Type B pancreatic cell (in vitro differentiated cells): ENCODE data around the gene PPARA. TPM values are rescaled to one million over a fixed set of nuclear protein-coding genes. Genes with fewer than 3 reads are reported as not detected.

ENCODE experiments used
- DNase-seq: peaks from one replicate; pipeline ENCODE4 v3.0.0; 2021; ENCODE audit warnings: mixed read lengths; ENCODE audit not compliant: unreplicated experiment; ENCODE audit errors: extremely low spot score
- H3K27ac Mint-ChIP-seq: 2 replicates; pipeline ENCODE4 v1.8.0; 2021; ENCODE audit warnings: mild to moderate bottlenecking, mixed read lengths
- H3K27me3 Mint-ChIP-seq: 2 replicates; pipeline ENCODE4 v1.8.0; 2021; ENCODE audit warnings: mixed read lengths
- H3K36me3 Mint-ChIP-seq: 2 replicates; pipeline ENCODE4 v1.8.0; 2021; ENCODE audit warnings: mixed read lengths
- H3K4me1 Mint-ChIP-seq: one replicate; pipeline ENCODE4 v1.8.0; 2021; ENCODE audit warnings: mixed read lengths; ENCODE audit not compliant: unreplicated experiment
- H3K4me3 Mint-ChIP-seq: 2 replicates; pipeline ENCODE4 v1.8.0; 2021; ENCODE audit warnings: mild to moderate bottlenecking, mixed read lengths
- H3K9me3 Mint-ChIP-seq: 2 replicates; pipeline ENCODE4 v1.8.0; 2021; ENCODE audit warnings: mixed read lengths
- total RNA-seq: library from RNA; stranded (reverse); gene quantifications from 2 replicates; pipeline ENCODE4 v1.2.1, GENCODE V29; 2021; ENCODE audit warnings: low replicate concordance
- TF ChIP-seq, protein P1 (sequence below): fragments of 200-600 bp; sonication (generic); conservative IDR thresholded peaks from 2 replicates; pipeline ENCODE4 v1.5.0; 2021; ENCODE audit warnings: antibody characterized with exemption, mild to moderate bottlenecking

The PPARA gene
- total RNA-seq, 1 donor from 2014 or later: 22.7 TPM

DNA sequence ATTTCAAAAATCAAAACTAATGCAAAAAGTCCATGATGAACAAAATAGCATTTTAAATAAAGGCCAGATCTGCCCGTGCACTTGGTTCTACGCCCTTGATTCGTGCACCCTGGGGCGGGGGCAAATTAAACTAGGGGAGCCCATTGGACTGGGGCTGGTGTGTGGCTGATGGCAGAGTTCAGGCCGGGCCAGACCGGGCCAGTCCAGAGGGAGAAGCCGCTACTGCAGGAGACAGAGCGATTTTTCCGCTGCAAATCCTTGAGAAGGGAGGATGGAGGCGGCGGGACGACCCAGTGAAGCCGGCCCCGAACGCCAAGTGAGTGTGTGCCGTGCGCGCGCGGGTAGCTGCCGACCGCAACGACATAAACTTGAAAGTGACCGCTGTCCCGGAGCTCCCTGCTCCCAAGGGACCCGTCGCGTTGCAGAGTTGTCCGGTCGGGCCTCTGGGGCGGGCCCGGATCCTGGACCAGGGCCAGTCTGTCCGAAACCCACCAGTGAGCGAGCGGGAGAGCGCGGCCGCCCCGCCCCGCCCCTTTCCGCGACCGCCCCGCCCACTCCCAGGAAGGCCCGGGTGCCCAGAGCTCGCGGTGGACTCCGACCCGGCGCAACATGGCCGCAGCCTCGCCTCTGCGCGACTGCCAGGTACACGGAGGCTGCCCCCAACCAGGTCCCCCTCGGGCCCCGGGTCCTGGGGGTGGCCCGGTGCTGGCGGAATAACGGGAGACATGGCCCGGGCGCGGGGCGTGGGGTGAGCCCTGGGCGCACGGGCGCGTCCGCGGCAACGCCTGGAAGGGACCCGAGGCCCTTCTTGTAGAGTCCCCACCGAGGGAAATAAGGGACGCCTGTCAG, 117.3 kb downstream of the PPARA start, which contains the start of gene TTC38:
TTC38 (plus strand) TSS at position 578 of the 849 bp plus-strand sequence; CDS start at position 610, 32 bp downstream.
- DNase-seq: peak; percentile 83
- Mint-ChIP-seq H3K27me3 (peaks cover 34% of the 10 kb centered on the region), H3K4me3 (peak within 1 kb of the TSS; percentile 92), H3K9me3 (peaks cover 4% of the 10 kb centered on the region), H3K4me1 (peaks cover 14% of the 10 kb centered on the region), H3K27ac (peak within 1 kb of the TSS; percentile 74), H3K36me3 (no peaks in the 10 kb centered on the region)
- TF ChIP-seq, protein P1, sequence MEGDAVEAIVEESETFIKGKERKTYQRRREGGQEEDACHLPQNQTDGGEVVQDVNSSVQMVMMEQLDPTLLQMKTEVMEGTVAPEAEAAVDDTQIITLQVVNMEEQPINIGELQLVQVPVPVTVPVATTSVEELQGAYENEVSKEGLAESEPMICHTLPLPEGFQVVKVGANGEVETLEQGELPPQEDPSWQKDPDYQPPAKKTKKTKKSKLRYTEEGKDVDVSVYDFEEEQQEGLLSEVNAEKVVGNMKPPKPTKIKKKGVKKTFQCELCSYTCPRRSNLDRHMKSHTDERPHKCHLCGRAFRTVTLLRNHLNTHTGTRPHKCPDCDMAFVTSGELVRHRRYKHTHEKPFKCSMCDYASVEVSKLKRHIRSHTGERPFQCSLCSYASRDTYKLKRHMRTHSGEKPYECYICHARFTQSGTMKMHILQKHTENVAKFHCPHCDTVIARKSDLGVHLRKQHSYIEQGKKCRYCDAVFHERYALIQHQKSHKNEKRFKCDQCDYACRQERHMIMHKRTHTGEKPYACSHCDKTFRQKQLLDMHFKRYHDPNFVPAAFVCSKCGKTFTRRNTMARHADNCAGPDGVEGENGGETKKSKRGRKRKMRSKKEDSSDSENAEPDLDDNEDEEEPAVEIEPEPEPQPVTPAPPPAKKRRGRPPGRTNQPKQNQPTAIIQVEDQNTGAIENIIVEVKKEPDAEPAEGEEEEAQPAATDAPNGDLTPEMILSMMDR: no peak

DNA sequence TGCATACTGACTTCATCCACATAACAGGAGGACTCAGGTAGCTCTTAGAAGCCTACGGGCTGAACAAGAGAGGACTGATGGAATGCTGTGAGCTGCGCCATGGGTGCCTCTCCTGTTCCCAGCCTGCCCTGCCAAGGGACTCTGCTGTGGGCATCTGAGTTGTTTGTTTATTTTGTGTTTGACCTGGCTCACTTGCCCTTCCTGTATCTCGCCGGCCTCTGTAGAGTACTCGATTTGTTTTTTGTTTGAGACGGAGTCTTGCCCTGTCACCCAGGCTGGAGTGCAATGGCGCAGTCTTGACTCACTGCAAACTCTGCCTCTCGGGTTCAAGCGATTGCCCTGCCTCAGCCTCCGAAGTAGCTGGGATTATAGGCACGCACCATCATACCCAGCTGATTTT, 119.2 kb downstream of the PPARA start:
- H3K27ac Mint-ChIP-seq: peak overlapping the region; percentile 67
- H3K4me3 Mint-ChIP-seq: peak overlapping the region; percentile 92
- no peaks in the 10 kb centered on the region for H3K9me3 Mint-ChIP-seq
- DNase-seq: no peak
- H3K36me3 Mint-ChIP-seq: no peaks in the 10 kb centered on the region
- H3K4me1 Mint-ChIP-seq: peaks cover 14% of the 10 kb centered on the region
- TF ChIP-seq, protein P1: no peak
- H3K27me3 Mint-ChIP-seq: peaks cover 20% of the 10 kb centered on the region

DNA sequence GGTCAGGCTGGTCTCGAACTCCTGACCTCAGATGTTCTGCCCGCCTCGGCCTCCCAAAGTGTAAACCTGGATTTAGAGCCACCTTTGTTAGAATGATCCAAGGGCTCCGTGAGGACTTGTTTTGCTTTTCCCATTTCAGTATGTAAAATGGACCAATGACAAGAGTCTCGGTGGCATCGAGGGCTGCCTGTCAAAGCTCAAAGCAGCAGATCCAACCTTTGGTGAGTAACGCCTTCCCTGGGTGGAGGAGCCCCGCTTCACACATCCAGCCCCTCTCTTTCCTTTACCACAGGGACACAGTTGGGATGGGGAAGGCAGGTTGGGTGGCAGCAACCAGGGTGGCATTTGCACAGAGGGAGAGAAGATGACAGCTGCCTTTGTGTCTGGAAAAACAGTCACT, 121.9 kb downstream of the PPARA start:
- TF ChIP-seq, protein P1: no peak
- no peak for DNase-seq

DNA sequence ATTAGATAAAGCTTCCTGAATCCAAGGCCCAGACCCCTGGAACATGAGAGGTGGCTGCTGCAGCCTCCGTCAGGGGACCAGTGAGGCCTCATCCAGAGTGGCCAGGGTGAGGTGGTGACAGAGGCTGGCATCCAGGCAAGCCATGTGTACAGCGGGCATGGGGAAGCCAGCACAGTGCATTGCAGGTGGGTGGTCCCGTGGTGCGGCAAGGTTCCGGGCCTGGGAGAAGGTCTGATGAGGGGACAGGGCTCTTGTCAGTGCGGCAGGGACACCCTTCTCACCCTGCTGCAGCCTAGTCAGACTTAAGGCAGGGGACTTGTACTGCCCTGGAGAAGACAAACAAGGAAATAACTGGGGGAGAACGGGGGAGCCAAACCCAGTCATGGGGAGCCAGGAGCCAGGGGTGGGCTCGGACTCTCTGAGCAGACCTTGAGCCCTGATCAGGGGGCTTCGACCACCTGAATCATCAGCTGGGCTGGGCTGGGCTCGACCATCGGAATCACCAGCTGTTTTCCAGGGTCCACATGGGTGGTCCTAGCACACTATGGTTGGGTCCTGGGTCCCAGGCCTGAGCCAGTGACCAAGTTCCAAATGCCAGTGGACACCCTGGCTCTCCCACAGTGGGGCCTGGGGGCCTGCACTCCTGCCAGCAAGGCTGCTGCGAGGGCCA, 122.6 kb downstream of the PPARA start:
- no peak for DNase-seq
- Mint-ChIP-seq H3K4me3 (no peak overlapping the region), H3K27me3 (no peaks in the 10 kb centered on the region), H3K4me1 (peaks cover 8% of the 10 kb centered on the region), H3K36me3 (peaks cover 15% of the 10 kb centered on the region), H3K9me3 (no peaks in the 10 kb centered on the region), H3K27ac (no peak overlapping the region)
- TF ChIP-seq, protein P1: no peak

More for the DNA sequence above, 121.9 kb downstream of the PPARA start:
- H3K4me3 Mint-ChIP-seq: no peak overlapping the region
- H3K36me3 Mint-ChIP-seq: peaks cover 15% of the 10 kb centered on the region
- no peak overlapping the region for H3K27ac Mint-ChIP-seq
- H3K27me3 Mint-ChIP-seq: no peaks in the 10 kb centered on the region
- peaks cover 12% of the 10 kb centered on the region for H3K4me1 Mint-ChIP-seq
- H3K9me3 Mint-ChIP-seq: no peaks in the 10 kb centered on the region

DNA sequence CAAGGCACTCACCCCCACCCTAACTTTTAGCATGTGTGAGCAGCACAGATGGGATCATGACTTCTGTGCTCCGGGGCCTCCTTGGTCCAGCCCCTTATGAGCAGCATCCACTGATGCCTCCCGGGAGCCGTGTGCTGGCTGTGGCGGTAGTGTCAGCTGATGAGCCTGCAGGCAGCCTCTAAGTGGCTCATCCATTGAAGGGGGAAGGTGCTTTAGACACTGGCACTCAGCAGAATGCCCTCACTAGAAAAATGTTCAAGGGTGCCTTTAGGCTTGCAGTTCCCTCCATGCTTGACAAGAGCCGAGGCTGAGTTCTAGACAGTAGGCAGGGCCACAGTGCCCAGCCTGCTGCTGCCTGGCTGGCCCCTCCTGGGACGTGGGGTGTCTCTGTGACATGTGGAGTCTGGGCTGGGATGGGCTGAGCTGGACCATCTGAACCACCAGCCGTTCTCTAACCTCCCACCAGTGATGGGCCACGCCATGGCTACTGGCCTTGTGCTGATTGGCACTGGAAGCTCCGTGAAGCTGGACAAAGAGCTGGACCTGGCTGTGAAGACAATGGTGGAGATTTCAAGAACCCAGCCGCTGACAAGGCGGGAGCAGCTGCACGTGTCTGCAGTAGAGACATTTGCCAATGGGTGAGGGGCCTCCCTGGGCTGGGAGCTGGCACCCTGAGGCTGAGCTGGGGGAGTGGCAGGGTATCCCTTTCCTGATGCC, 123.3 kb downstream of the PPARA start:
- Mint-ChIP-seq H3K27me3 (no peaks in the 10 kb centered on the region), H3K4me1 (peaks cover 8% of the 10 kb centered on the region), H3K36me3 (peaks cover 15% of the 10 kb centered on the region), H3K9me3 (no peaks in the 10 kb centered on the region), H3K4me3 (no peak overlapping the region), H3K27ac (no peak overlapping the region)
- no peak for DNase-seq
- TF ChIP-seq, protein P1: no peak
